NCI-H1694 (cell line): ENCODE data around the gene SLC25A45.

ENCODE experiments used
- DNase-seq: peaks from one replicate; lab custom pipeline; 2025; lab: John Stamatoyannopoulos, UW

The SLC25A45 gene

GRCh38 chr11:65382033-65382803 is at the start of gene SLC25A45:
SLC25A45 (minus strand) TSS chr11:65382646; CDS start chr11:65381951, 695 bp downstream.
- DNase-seq = peak; percentile 80

DNA sequence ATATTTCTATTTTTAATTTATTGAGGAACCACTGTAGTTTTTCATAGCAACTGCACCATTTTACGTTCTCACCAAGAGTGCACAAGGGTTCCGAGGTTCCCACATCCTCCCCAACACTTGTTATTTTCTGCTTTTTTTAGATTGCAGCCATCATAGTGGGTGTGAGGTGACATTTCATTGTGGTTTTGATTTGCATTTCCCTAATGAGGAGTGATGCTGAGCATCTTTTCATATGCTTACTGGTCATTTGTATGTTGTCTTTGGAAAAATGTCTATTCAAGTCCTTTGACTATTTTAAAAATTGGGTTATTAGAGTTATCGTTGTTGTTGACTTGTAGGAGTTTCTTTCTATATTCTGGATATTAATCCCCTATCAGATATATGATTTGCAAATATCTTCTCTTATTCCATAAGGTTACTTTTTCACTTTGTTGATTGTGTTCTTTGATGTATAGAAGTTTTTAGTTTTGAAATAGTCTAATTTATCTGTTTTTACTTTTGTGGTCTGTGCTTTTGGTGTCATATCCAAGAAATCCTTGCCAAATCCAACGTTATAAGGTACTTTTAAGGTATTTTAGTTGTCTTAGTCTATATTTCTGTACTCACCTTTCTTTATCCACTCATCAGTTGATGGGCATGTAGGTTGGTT is 49.1 kb upstream of the SLC25A45 start:
- DNase-seq = no peak

GRCh38 chr11:65430406-65431217 is 48.2 kb upstream of the SLC25A45 start:
- no peak for DNase-seq

DNA sequence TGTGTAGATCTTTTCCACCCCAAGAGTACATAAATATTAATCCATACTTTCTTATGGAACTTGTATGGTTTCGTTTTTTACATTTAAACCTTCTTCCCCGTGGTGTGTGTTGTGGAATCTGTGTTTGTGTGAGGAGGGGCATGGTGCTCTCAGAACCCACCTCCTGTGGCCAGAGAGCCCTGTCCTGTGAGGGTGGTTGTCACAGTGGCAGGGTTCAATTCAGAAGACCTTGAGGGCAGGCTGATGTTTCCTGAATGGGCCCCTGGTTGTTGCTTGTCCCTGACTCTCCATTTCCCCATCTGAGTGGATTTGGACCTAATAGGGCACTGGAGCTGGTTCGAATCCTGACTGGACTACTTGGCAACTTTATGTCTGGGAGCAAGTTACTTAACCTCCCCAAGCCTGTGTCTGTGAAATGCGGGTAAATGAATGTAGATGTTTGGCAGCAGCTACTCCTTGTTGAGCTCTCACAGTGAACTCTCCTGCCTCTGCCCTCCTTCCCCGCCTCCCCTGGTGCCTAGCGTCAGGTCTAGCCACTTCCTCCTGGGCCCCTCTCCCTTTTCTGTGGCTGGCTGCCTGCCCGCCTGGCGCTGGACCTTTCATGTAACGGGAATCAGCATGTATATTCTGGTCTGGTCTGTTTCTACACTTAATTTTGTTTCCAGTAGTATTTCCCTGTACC is 47.4 kb upstream of the SLC25A45 start:
- DNase-seq = no peak

- no peak for DNase-seq
Measured at GRCh38 chr11:65429068-65429681, 46.7 kb upstream of the SLC25A45 start.

DNA sequence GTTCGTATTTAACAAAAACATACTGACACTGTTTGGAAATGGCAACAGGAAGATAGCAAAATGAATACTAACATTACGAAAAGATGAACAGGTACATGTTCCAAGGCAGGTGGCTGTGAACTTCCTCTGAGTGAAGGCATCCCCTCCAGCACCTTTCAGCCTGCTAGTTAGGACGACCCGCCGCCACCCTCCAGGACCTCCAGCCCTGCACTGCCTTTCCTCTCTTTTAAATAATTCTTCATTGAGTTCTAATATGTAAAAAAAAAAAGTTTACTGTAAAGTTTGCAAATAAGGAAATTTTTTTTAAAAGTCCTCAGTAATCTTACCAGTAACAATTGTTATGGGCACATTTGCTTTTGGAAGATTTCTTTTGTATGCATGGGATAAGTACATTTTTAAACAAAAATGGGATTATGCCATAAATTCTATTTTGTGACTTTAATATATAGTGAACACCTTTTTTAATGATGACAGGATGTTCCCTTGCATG is 46.2 kb upstream of the SLC25A45 start:
- DNase-seq = no peak

- no peak for DNase-seq
Measured at GRCh38 chr11:65427691-65428577, 45.5 kb upstream of the SLC25A45 start.

GRCh38 chr11:65426839-65427690 is 44.6 kb upstream of the SLC25A45 start:
- no peak for DNase-seq

DNA sequence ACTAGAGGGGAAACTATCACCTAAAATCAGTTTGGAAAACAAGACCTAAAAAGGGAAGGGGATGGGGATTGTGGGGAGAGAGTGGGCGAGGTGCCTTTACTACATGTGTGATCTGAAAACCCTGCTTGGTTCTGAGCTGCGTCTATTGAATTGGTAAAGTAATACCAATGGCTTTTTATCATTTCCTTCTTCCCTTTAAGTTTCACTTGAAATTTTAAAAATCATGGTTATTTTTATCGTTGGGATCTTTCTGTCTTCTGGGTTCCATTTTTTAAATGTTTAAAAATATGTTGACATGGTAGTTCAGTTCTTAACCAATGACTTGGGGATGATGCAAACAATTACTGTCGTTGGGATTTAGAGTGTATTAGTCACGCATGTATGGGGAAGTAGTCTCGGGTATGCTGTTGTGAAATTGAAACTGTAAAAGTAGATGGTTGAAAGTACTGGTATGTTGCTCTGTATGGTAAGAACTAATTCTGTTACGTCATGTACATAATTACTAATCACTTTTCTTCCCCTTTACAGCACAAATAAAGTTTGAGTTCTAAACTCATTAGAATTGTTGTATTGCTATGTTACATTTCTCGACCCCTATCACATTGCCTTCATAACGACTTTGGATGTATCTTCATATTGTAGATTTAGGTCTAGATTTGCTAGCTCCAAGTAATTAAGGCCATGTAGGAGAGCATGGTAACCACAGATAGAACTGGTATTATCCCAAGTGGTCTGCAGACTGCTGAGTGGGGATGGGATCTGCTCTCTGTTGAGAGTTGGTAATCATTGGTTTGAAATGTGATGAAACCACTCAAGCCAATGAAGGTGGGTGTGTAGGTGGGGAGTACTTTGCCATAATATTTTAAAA is 43.8 kb upstream of the SLC25A45 start:
- DNase-seq = no peak

- DNase-seq = peak; percentile 21
Measured at GRCh38 chr11:65425105-65425970, 42.9 kb upstream of the SLC25A45 start.

DNA sequence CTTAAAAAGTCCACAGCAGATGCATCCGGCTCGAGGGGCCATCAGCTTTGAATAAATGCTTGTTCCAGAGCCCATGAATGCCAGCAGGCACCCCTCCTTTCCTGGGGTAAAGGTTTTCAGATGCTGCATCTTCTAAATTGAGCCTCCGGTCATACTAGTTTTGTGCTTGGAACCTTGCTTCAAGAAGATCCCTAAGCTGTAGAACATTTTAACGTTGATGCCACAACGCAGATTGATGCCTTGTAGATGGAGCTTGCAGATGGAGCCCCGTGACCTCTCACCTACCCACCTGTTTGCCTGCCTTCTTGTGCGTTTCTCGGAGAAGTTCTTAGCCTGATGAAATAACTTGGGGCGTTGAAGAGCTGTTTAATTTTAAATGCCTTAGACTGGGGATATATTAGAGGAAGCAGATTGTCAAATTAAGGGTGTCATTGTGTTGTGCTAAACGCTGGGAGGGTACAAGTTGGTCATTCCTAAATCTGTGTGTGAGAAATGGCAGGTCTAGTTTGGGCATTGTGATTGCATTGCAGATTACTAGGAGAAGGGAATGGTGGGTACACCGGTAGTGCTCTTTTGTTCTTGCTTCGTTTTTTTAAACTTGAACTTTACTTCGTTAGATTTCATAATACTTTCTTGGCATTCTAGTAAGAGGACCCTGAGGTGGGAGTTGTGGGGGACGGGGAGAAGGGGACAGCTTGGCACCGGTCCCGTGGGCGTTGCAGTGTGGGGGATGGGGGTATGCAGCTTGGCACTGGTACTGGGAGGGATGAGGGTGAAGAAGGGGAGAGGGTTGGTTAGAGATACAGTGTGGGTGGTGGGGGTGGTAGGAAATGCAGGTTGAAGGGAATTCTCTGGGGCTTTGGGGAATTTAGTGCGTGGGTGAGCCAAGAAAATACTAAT is 42.0 kb upstream of the SLC25A45 start:
- DNase-seq = peak; percentile 16

GRCh38 chr11:65423516-65424204 is 41.2 kb upstream of the SLC25A45 start:
- no peak for DNase-seq

GRCh38 chr11:65422633-65423515 is 40.4 kb upstream of the SLC25A45 start, which contains the start of gene NEAT1:
NEAT1 (plus strand) TSS chr11:65422798.
- peak; percentile 48 for DNase-seq

DNA sequence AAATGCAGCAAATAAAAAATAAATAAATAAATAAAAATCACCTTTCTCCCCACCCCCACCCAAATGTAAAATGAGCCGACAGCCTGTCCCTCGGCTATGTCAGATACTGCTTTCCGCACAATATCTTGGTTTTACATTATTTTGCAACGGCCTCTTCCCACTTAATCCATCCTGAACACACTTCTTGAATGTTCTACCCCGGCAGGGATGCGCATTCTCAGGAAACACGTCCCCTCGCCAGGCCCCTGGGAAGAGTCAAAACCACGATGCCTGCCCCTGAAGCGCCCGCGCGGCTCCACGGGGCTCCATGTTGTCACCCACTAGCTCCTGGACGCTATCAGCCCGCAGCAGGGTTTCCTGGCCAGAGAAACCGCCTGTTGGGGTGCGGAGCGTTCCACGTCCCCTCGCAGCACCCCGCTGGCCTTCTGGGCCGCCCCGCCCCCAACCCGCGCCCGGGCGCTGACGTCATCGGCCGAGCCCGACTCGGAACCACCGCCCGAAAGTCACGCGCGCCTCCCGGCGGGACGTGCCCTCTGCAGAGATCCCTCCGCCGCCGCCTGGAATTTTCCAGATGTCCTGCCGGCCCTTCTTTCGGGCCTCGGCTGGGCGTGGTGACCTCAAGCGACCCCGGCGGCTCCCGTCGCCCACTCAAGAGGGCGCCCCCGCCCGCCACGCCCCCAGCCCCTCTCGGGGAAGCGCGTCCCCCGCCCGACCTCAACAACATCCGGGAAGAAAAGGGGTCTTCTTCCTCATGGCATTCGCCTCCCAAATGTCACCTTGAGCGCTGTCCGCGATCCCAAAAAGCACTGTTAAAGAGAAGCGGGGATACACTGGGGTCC is 39.6 kb upstream of the SLC25A45 start:
- peak; percentile 70 for DNase-seq
